ENCODE data around the gene RASGRP4.
"Not testable (repeated sequence)": the region's sequence is repeated elsewhere in the genome, so short reads cannot be mapped to it uniquely, and the experiment has no call there.

RASGRP4 gene

GRCh38 chr19:38412491-38412890 is 13.5 kb downstream of the RASGRP4 start:
- no peak for DNase-seq

GRCh38 chr19:38411898-38412297 is 14.1 kb downstream of the RASGRP4 start:
- not testable (repeated sequence) for DNase-seq

GRCh38 chr19:38411041-38411712 is 14.8 kb downstream of the RASGRP4 start:
- DNase-seq: no peak

GRCh38 chr19:38410407-38410806 is 15.6 kb downstream of the RASGRP4 start:
- DNase-seq: not testable (repeated sequence)

GRCh38 chr19:38409631-38410133 is 16.3 kb downstream of the RASGRP4 start:
- DNase-seq: peak; percentile 70

GRCh38 chr19:38405276-38405675 is 20.7 kb downstream of the RASGRP4 start:
- DNase-seq: no peak

GRCh38 chr19:38404858-38405257 is 21.2 kb downstream of the RASGRP4 start:
- DNase-seq: no peak

GRCh38 chr19:38402967-38403674 is 22.9 kb downstream of the RASGRP4 start, which contains the start of gene FAM98C:
FAM98C (plus strand) TSS chr19:38403093; CDS start chr19:38403154, 61 bp downstream.
- DNase-seq: peak; percentile 97

GRCh38 chr19:38402623-38402966 is 23.4 kb downstream of the RASGRP4 start:
- DNase-seq: no peak

GRCh38 chr19:38401148-38401547 is 24.9 kb downstream of the RASGRP4 start:
- DNase-seq: peak; percentile 45

- DNase-seq: no peak
Observed at GRCh38 chr19:38400361-38400760, 25.7 kb downstream of the RASGRP4 start.

GRCh38 chr19:38399537-38399936 is 26.5 kb downstream of the RASGRP4 start:
- no peak for DNase-seq

- DNase-seq: no peak
Observed at GRCh38 chr19:38399081-38399480, 26.9 kb downstream of the RASGRP4 start.

GRCh38 chr19:38395381-38396114 is 30.5 kb downstream of the RASGRP4 start:
- no peak for DNase-seq

GRCh38 chr19:38394488-38394887 is 31.5 kb downstream of the RASGRP4 start:
- peak; percentile 66 for DNase-seq

GRCh38 chr19:38392707-38393308 is 33.2 kb downstream of the RASGRP4 start:
- DNase-seq: peak; percentile 59

GRCh38 chr19:38391911-38392464 is 34.0 kb downstream of the RASGRP4 start:
- no peak for DNase-seq

GRCh38 chr19:38389957-38390924 is 35.8 kb downstream of the RASGRP4 start:
- no peak for DNase-seq

GRCh38 chr19:38389101-38389925 is 36.7 kb downstream of the RASGRP4 start:
- DNase-seq: peak; percentile 88

- DNase-seq: peak; percentile 66
Observed at GRCh38 chr19:38388349-38389100, 37.5 kb downstream of the RASGRP4 start, which contains the start of gene SPRED3. SPRED3 (plus strand) TSS chr19:38388697; CDS start chr19:38390303, 1,606 bp downstream.

Data from fibroblast of skin of right biceps (primary cell).